AG04449 (cell line): ENCODE measurements around the gene SLC25A6.
"Not testable (repeated sequence)": the region's sequence is repeated elsewhere in the genome, so short reads cannot be mapped to it uniquely, and the experiment has no call there.

Source experiments
- CTCF ChIA-PET: fragments of 350-600 bp; formaldehyde crosslinking; extraction: SDS; loops from one replicate; lab custom pipeline; 2021; ENCODE audit warnings: antibody characterized with exemption; lab: Yijun Ruan, JAX
- POLR2A ChIA-PET: fragments of 400-600, 350-600 bp; formaldehyde crosslinking; extraction: SDS; loops from one replicate; lab custom pipeline; 2020; ENCODE audit warnings: antibody characterized with exemption, inconsistent platforms; lab: Yijun Ruan, JAX
- DNase-seq: peaks from one replicate; pipeline ENCODE4 v3.0.0-alpha.2; 2010; ENCODE audit warnings: low read depth, low spot score
- H3K4me3 ChIP-seq: 2 replicates; pipeline ENCODE4 v1.5.1; 2011; ENCODE audit warnings: low read depth, mild to moderate bottlenecking, control low read depth, low read length
- TF ChIP-seq, protein P1 (sequence below): IDR thresholded peaks from one replicate; pipeline ENCODE4 v1.5.1; 2011; ENCODE audit warnings: mild to moderate bottlenecking, moderate library complexity, low read length, control low read depth, inconsistent platforms; ENCODE audit not compliant: insufficient read depth; ENCODE audit errors: missing control alignments

The SLC25A6 gene

DNA sequence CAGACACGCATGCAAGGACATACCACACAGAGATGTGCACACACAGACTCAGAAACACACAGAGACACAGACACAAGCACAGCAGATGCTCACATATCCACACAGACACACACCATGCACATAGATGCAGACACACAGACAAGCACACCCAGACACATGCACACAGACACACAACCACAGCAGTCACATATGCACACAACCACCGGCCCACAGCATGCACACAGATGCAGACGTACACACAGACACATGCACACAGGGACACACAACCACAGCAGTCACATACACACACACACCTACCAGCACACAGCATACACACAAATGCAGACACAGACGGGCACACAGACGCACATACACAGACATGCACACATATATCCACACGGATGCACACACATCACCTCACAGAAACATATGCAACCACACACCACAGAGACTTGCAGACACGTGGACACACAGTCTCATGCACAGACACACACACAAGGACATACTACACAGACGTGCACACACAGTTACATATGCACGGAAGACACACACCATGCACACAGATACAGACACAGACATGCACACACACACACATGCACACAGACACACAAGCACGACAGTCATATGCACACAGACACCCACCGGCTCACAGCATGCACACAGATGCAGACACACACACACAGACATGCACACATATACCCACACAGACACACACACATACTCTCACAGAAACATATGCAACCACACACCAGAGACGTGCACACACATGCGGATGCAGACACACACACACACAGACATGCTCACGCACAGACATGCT lies 25.2 kb upstream of the SLC25A6 start:
- ChIA-PET CTCF (no interaction called here), POLR2A (no interaction called here)
- TF ChIP-seq, protein P1, sequence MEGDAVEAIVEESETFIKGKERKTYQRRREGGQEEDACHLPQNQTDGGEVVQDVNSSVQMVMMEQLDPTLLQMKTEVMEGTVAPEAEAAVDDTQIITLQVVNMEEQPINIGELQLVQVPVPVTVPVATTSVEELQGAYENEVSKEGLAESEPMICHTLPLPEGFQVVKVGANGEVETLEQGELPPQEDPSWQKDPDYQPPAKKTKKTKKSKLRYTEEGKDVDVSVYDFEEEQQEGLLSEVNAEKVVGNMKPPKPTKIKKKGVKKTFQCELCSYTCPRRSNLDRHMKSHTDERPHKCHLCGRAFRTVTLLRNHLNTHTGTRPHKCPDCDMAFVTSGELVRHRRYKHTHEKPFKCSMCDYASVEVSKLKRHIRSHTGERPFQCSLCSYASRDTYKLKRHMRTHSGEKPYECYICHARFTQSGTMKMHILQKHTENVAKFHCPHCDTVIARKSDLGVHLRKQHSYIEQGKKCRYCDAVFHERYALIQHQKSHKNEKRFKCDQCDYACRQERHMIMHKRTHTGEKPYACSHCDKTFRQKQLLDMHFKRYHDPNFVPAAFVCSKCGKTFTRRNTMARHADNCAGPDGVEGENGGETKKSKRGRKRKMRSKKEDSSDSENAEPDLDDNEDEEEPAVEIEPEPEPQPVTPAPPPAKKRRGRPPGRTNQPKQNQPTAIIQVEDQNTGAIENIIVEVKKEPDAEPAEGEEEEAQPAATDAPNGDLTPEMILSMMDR, result no peak
- H3K4me3 ChIP-seq, result no peak overlapping the region
- no peak for DNase-seq

DNA sequence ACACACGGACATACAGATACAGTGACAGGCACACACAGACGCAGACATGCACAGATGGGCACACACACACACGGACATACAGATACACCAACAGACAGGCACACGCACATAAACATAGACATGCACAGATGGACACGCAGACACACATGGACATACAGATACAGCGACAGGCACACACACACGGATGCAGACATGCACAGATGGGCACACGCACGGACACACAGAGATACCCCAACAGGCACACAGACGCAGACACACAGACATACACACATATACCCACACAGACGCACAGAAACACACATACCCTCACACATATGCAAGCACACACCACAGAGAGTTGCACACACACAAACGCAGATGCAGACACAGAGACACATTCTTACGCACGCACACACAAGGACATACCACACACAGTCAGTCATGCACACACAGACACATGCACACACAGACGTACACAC lies 24.4 kb upstream of the SLC25A6 start:
- no peak for DNase-seq
- ChIA-PET CTCF (no interaction called here), POLR2A (no interaction called here)
- H3K4me3 ChIP-seq, result no peak overlapping the region
- TF ChIP-seq, protein P1, result no peak

DNA sequence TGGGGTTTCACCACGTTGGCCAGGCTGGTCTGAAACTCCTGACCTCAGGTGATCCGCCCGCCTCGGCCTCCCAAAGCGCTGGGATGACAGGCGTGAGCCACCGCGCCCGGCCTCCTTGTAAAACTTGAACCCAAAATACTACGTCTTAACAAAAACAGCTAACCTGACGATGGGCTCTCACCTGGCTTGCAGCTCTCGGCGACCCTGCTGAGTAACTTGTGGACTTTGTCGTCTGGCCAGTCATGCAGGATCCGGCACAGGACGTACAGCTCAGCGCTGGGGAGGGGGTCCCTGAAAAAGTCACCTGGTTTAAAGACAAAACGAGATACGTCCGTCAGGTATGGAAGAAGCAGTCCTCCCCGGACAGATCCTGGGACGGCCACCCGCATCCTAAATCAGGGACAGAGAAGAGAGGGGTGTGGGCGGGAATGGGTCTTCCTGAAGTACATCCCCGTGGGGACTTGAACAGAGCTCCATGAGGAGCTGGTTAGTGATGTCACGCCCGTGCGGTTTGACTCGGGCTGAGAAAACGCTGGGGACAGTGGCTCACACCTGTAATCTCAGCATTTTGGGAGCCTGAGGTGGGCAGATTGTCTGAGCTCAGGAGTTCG lies 20.7 kb upstream of the SLC25A6 start:
- H3K4me3 ChIP-seq, result no peak overlapping the region
- TF ChIP-seq, protein P1, result no peak
- no peak for DNase-seq
- POLR2A ChIA-PET, result no interaction called here
- CTCF ChIA-PET, result no interaction called here

DNA sequence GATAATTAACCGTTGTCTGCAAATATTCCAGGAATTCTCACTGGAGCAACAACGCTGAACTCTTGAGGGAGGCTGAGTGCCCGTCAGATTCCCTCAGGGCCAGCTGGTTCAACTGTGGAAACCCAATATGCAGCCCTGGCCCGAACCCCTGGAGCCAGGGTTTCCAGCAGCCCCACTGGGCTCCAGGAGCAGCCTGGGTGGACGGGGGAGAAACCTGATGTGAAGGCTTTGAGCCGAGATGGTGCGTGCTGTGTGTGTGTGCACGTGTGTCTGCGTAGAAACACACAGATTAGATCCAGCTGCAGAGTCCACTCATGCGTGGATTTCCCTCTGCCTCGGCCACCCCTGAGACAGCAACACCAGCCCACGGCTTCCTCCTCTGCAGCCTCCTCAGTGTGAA lies 19.4 kb upstream of the SLC25A6 start:
- TF ChIP-seq, protein P1, result no peak
- H3K4me3 ChIP-seq, result no peak overlapping the region
- POLR2A ChIA-PET, result no interaction called here
- no peak for DNase-seq
- CTCF ChIA-PET, result no interaction called here

GRCh38 chrX:1407035-1407434 lies 15.1 kb upstream of the SLC25A6 start:
- TF ChIP-seq, protein P1, result no peak
- CTCF ChIA-PET, result no interaction called here
- H3K4me3 ChIP-seq, result no peak overlapping the region
- POLR2A ChIA-PET, result no interaction called here
- no peak for DNase-seq

DNA sequence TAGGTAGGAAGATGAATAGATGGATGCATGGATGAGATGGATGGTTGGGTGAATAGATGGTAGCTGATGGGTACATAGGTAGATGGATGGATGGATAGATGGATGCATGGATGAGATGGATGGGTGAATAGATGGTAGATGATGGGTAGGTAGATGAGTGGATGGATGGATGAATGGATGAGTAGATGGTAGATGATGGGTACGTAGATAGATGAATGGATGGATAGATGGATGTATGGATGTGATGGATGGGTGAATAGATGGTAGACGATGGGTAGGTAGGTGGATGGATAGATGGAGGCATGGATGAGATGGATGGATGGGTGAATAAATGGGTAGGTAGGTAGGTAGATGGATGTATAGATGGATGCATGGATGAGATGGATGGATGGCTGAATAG lies 13.9 kb upstream of the SLC25A6 start:
- CTCF ChIA-PET, POLR2A ChIA-PET, H3K4me3 ChIP-seq, DNase-seq: not testable (repeated sequence)

DNA sequence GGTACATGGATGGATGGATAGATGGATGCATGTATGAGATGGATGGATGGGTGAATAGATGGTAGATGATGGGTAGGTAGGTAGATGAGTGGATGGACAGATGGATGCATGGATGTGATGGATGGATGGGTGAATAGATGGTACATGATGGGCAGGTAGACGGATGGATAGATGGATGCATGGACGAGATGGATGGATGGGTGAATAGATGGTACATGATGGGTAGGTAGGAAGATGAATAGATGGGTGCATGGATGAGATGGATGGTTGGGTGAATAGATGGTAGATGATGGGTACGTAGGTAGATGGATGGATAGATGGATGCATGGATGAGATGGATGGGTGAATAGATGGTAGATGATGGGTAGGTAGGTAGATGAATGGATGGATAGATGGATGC lies 12.0 kb upstream of the SLC25A6 start:
- POLR2A ChIA-PET, H3K4me3 ChIP-seq, CTCF ChIA-PET, DNase-seq: not testable (repeated sequence)
